ENCODE measurements around the gene RFFL. TPM values are rescaled to one million over a fixed set of nuclear protein-coding genes. Genes with fewer than 3 reads are reported as not detected.

The RFFL gene
- total RNA-seq, 4 donors from 2014 or later = 11.5 to 38.5 (median 14.6) TPM

DNA sequence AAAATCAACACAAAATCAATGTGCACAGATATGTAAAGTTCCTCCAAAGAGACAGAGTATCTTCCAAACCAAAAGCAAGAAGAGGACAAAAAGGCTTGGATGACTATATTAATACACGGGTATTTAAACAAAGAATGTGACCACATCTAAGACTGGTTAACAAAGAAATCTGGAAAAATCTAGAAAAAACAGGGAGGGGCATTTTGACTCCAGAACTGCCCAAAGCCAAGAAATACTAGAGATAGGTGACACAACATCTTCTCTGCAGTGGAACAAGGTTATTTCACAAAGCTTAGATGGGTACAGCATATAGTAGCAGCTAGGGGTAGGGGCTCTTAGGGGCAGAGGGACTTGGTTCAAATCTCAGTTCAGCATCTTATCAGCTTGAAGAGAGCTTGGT, 10.3 kb downstream of the RFFL start:
- Histone ChIP-seq H3K36me3 (no peaks in the 10 kb centered on the region), H3K9me3 (no peaks in the 10 kb centered on the region), H3K27ac (no peak overlapping the region), H3K27me3 (no peaks in the 10 kb centered on the region), H3K4me3 (no peak overlapping the region), H3K4me1 (no peaks in the 10 kb centered on the region)
- no peak for DNase-seq
- intact Hi-C loops (cut with DNase I; ENCODE audit: low total_unique reads) = no loop called here
- TF ChIP-seq, protein P1, sequence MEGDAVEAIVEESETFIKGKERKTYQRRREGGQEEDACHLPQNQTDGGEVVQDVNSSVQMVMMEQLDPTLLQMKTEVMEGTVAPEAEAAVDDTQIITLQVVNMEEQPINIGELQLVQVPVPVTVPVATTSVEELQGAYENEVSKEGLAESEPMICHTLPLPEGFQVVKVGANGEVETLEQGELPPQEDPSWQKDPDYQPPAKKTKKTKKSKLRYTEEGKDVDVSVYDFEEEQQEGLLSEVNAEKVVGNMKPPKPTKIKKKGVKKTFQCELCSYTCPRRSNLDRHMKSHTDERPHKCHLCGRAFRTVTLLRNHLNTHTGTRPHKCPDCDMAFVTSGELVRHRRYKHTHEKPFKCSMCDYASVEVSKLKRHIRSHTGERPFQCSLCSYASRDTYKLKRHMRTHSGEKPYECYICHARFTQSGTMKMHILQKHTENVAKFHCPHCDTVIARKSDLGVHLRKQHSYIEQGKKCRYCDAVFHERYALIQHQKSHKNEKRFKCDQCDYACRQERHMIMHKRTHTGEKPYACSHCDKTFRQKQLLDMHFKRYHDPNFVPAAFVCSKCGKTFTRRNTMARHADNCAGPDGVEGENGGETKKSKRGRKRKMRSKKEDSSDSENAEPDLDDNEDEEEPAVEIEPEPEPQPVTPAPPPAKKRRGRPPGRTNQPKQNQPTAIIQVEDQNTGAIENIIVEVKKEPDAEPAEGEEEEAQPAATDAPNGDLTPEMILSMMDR (IDR thresholded peaks at IDR 0.05) = no peak
- no peak for TF ChIP-seq POLR2A (IDR thresholded peaks at IDR 0.05)

DNA sequence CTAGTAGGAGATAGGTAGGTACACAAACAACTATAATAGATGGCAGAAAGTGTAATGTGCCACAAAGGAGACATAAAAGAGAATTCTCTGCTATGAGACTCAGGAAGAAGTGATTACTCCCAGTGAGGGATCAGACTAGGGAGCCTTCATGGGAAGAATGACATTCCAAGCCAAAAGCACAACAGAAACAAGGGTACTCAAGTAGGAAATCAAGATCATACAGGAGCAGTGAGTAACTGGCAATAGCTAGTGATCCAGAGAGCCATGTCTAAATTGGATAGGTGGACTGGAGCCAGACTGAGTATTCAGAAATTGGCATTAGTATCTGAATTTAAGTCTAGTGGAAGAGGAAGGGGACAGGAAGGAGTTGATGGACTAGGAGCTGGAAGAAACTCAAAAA, 10.7 kb downstream of the RFFL start:
- Histone ChIP-seq H3K4me1 (no peaks in the 10 kb centered on the region), H3K27ac (no peak overlapping the region)
- intact Hi-C loops (cut with DNase I; ENCODE audit: low total_unique reads) = no loop called here

DNA sequence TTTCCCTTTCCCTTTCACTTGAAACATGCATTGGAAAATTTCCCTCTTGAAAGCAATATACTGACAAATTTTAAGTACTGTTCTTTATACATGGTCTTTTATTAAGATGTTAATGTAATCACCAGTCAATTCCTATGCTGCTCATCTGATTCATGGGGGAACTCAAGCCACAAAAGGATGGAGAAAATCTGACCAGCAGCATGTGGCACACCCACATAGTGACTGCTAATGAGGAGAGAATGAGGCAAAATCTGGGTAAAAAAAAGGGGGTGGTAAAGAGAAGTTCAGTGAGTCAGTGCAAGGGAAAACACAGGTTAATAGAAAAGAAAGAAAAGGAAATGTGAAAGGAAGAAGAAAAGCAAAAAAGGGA, 11.3 kb downstream of the RFFL start:
- Histone ChIP-seq H3K36me3 (no peaks in the 10 kb centered on the region), H3K4me3 (no peak overlapping the region), H3K4me1 (no peaks in the 10 kb centered on the region), H3K9me3 (no peaks in the 10 kb centered on the region), H3K27ac (peak overlapping the region in 1 of 2 donors; percentile 39), H3K27me3 (no peaks in the 10 kb centered on the region)
- TF ChIP-seq, protein P1 (IDR thresholded peaks at IDR 0.05) = no peak
- TF ChIP-seq POLR2A (IDR thresholded peaks at IDR 0.05) = no peak
- intact Hi-C loops (cut with DNase I; ENCODE audit: low total_unique reads) = no loop called here
- no peak for DNase-seq

More for the DNA sequence above, 10.7 kb downstream of the RFFL start:
- no peaks in the 10 kb centered on the region for H3K36me3 ChIP-seq
- no peaks in the 10 kb centered on the region for H3K27me3 ChIP-seq
- no peak overlapping the region for H3K4me3 ChIP-seq
- no peaks in the 10 kb centered on the region for H3K9me3 ChIP-seq
- TF ChIP-seq, protein P1 (IDR thresholded peaks at IDR 0.05) = no peak
- TF ChIP-seq POLR2A (IDR thresholded peaks at IDR 0.05) = no peak
- no peak for DNase-seq

DNA sequence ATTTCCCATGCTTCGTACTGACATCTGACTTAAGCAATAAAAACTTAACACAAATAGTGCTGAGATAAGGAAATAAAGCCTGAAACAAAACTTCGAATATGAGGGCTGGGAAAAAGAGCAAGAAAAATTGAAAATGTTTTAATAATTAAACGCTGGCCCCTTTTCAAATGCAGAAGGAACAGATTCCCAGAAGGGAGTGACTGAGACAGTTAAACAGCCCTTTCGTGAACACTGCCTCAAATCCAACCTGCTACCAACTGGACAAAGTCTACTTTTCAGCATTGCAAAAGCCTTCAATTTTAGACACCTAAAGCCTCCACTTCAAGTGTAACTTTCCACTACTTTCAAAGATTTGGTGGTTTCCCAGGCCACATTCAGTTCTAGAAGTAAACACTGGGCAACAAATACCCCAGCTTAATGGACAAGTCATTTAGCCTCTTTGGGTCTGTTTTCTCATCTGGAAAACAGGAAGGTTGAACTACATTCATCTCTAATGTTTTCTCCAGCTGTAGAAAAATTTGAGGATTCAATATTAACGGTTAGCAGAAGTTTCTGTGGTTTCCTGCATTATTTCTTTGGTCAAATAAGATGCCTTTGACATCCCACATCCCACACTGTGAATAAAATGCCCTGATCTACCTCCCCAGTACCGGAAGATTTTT, 11.8 kb downstream of the RFFL start:
- Histone ChIP-seq H3K36me3 (no peaks in the 10 kb centered on the region), H3K9me3 (no peaks in the 10 kb centered on the region), H3K4me1 (no peaks in the 10 kb centered on the region), H3K27ac (peak overlapping the region in 1 of 2 donors; percentile 39), H3K4me3 (no peak overlapping the region), H3K27me3 (no peaks in the 10 kb centered on the region)
- no peak for TF ChIP-seq POLR2A (IDR thresholded peaks at IDR 0.05)
- DNase-seq = no peak
- intact Hi-C loops (cut with DNase I; ENCODE audit: low total_unique reads) = no loop called here

DNA sequence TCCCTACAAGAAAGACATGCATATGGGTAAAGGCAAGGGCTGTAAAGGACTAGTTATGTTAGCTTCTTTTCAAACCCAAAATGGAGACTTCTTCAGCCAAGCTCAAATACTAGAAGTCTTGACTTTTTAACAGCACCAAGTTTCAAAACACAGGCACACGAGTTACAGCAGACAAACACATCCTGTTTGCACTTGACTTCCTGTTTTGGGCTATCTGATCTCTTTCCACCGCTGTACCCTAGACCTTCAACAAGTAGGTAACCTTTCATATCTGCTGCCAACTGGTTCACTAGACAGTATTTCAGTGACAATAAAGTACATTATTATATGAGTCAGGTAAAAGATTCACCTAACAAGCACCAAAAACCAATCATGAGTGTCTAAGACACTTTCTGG, 12.3 kb downstream of the RFFL start:
- intact Hi-C loops (cut with DNase I; ENCODE audit: low total_unique reads) = no loop called here
- peak overlapping the region in 1 of 2 donors; percentile 39 for H3K27ac ChIP-seq
- TF ChIP-seq POLR2A (IDR thresholded peaks at IDR 0.05) = no peak
- TF ChIP-seq, protein P1 (IDR thresholded peaks at IDR 0.05) = no peak

More for the DNA sequence above, 12.3 kb downstream of the RFFL start:
- Histone ChIP-seq H3K36me3 (no peaks in the 10 kb centered on the region), H3K27me3 (no peaks in the 10 kb centered on the region), H3K4me3 (no peak overlapping the region), H3K4me1 (no peaks in the 10 kb centered on the region), H3K9me3 (no peaks in the 10 kb centered on the region)
- DNase-seq = no peak

Measured in uterus (tissue), 4 donors.